Memory B cell (primary cell): Measurements from ENCODE around the gene FBXL16.
A peak's percentile ranks its signal among the peaks of the same experiment; 100 is the strongest.
"Not testable (repeated sequence)": the region's sequence is repeated elsewhere in the genome, so short reads cannot be mapped to it uniquely, and the experiment has no call there.

Experiments
- ATAC-seq: fragments of 150-1000 bp; cut with Tn5 transposase; 2 replicates; pipeline ENCODE4 v1.10.0; 2021; ENCODE audit warnings: low read depth, mild to moderate bottlenecking, moderate library complexity
- DNase-seq, 2 donors: peaks; one replicate each; pipeline ENCODE4 v3.0.0; 2022; ENCODE audit warnings: low spot score in 2 of 2
- H3K27ac Mint-ChIP-seq: one replicate; pipeline ENCODE4 v1.8.0; 2022; ENCODE audit warnings: mild to moderate bottlenecking, moderate library complexity, mixed read lengths
- H3K27me3 Mint-ChIP-seq: one replicate; pipeline ENCODE4 v1.8.0; 2022; ENCODE audit warnings: mixed read lengths
- H3K36me3 Mint-ChIP-seq: one replicate; pipeline ENCODE4 v1.8.0; 2022; ENCODE audit warnings: mild to moderate bottlenecking, mixed read lengths
- H3K4me1 Mint-ChIP-seq: one replicate; pipeline ENCODE4 v1.8.0; 2022; ENCODE audit warnings: mixed read lengths
- H3K4me3 Mint-ChIP-seq: one replicate; pipeline ENCODE4 v1.8.0; 2022; ENCODE audit warnings: mild to moderate bottlenecking, moderate library complexity, mixed read lengths
- H3K9me3 Mint-ChIP-seq: one replicate; pipeline ENCODE4 v1.8.0; 2022; ENCODE audit warnings: mixed read lengths

The FBXL16 gene

GRCh38 chr16:704047-704446 is 1.6 kb downstream of the FBXL16 start:
- Mint-ChIP-seq H3K27ac (no peak overlapping the region), H3K9me3 (no peaks in the 10 kb centered on the region), H3K36me3 (no peaks in the 10 kb centered on the region), H3K4me3 (no peak overlapping the region), H3K27me3 (peaks cover 25% of the 10 kb centered on the region), H3K4me1 (peaks cover 3% of the 10 kb centered on the region)
- DNase-seq: no peak
- no peak for ATAC-seq

GRCh38 chr16:703406-703805 is 2.2 kb downstream of the FBXL16 start:
- no peak for ATAC-seq
- Mint-ChIP-seq H3K27ac (no peak overlapping the region), H3K36me3 (no peaks in the 10 kb centered on the region), H3K4me3 (no peak overlapping the region), H3K27me3 (peaks cover 24% of the 10 kb centered on the region), H3K4me1 (peaks cover 3% of the 10 kb centered on the region), H3K9me3 (no peaks in the 10 kb centered on the region)
- no peak for DNase-seq

- H3K4me3 Mint-ChIP-seq: no peak overlapping the region
- no peaks in the 10 kb centered on the region for H3K9me3 Mint-ChIP-seq
- peaks cover 3% of the 10 kb centered on the region for H3K4me1 Mint-ChIP-seq
- no peaks in the 10 kb centered on the region for H3K36me3 Mint-ChIP-seq
- peaks cover 16% of the 10 kb centered on the region for H3K27me3 Mint-ChIP-seq
- H3K27ac Mint-ChIP-seq: no peak overlapping the region
- ATAC-seq (no peak), DNase-seq (no peak)
Measured at GRCh38 chr16:702341-702740, 3.3 kb downstream of the FBXL16 start.

GRCh38 chr16:700684-701584 is 4.7 kb downstream of the FBXL16 start:
- Mint-ChIP-seq H3K27me3 (peaks cover 18% of the 10 kb centered on the region), H3K4me3 (no peak overlapping the region), H3K27ac (no peak overlapping the region), H3K36me3 (no peaks in the 10 kb centered on the region), H3K9me3 (no peaks in the 10 kb centered on the region), H3K4me1 (peaks cover under 1% of the 10 kb centered on the region)
- DNase-seq (no peak), ATAC-seq (peak; percentile 64)

- ATAC-seq: no peak
- H3K36me3 Mint-ChIP-seq: no peaks in the 10 kb centered on the region
- H3K27me3 Mint-ChIP-seq: peaks cover 16% of the 10 kb centered on the region
- H3K4me1 Mint-ChIP-seq: peaks cover 10% of the 10 kb centered on the region
- no peak for DNase-seq
- no peaks in the 10 kb centered on the region for H3K9me3 Mint-ChIP-seq
- peak overlapping the region; percentile 11 for H3K4me3 Mint-ChIP-seq
- H3K27ac Mint-ChIP-seq: no peak overlapping the region
Measured at GRCh38 chr16:698911-699671, 6.5 kb downstream of the FBXL16 start.

- DNase-seq: no peak
- H3K27me3 Mint-ChIP-seq: peaks cover 6% of the 10 kb centered on the region
- ATAC-seq: peak; percentile 72
- no peaks in the 10 kb centered on the region for H3K9me3 Mint-ChIP-seq
- H3K4me3 Mint-ChIP-seq: peak overlapping the region; percentile 78
- H3K4me1 Mint-ChIP-seq: peaks cover 18% of the 10 kb centered on the region
- H3K36me3 Mint-ChIP-seq: no peaks in the 10 kb centered on the region
- no peak overlapping the region for H3K27ac Mint-ChIP-seq
Measured at GRCh38 chr16:695355-696089, 10.1 kb downstream of the FBXL16 start.

- no peak for DNase-seq
- ATAC-seq: no peak
- peaks cover 6% of the 10 kb centered on the region for H3K27me3 Mint-ChIP-seq
- H3K9me3 Mint-ChIP-seq: no peaks in the 10 kb centered on the region
- H3K4me1 Mint-ChIP-seq: peaks cover 21% of the 10 kb centered on the region
- H3K27ac Mint-ChIP-seq: no peak overlapping the region
- H3K36me3 Mint-ChIP-seq: no peaks in the 10 kb centered on the region
- peak overlapping the region; percentile 47 for H3K4me3 Mint-ChIP-seq
Measured at GRCh38 chr16:694863-695354, 10.7 kb downstream of the FBXL16 start.

- ATAC-seq (no peak), DNase-seq (no peak)
- Mint-ChIP-seq H3K4me3 (peak overlapping the region; percentile 74), H3K27me3 (peaks cover 6% of the 10 kb centered on the region), H3K4me1 (peaks cover 25% of the 10 kb centered on the region), H3K27ac (no peak overlapping the region), H3K9me3 (no peaks in the 10 kb centered on the region), H3K36me3 (no peaks in the 10 kb centered on the region)
Measured at GRCh38 chr16:694187-694862, 11.3 kb downstream of the FBXL16 start.

GRCh38 chr16:693766-694165 is 11.8 kb downstream of the FBXL16 start:
- no peaks in the 10 kb centered on the region for H3K36me3 Mint-ChIP-seq
- H3K4me1 Mint-ChIP-seq: peaks cover 28% of the 10 kb centered on the region
- no peaks in the 10 kb centered on the region for H3K9me3 Mint-ChIP-seq
- ATAC-seq (peak; percentile 47), DNase-seq (no peak)
- H3K27me3 Mint-ChIP-seq: peaks cover 6% of the 10 kb centered on the region
- H3K27ac Mint-ChIP-seq: no peak overlapping the region
- H3K4me3 Mint-ChIP-seq: peak overlapping the region; percentile 80

- H3K9me3 Mint-ChIP-seq: no peaks in the 10 kb centered on the region
- H3K27me3 Mint-ChIP-seq: peaks cover 6% of the 10 kb centered on the region
- no peaks in the 10 kb centered on the region for H3K36me3 Mint-ChIP-seq
- ATAC-seq: no peak
- H3K4me3 Mint-ChIP-seq: peak overlapping the region; percentile 80
- peaks cover 29% of the 10 kb centered on the region for H3K4me1 Mint-ChIP-seq
- no peak for DNase-seq
- H3K27ac Mint-ChIP-seq: no peak overlapping the region
Measured at GRCh38 chr16:693364-693763, 12.2 kb downstream of the FBXL16 start.

GRCh38 chr16:692356-693108 is 13.1 kb downstream of the FBXL16 start:
- ATAC-seq (no peak), DNase-seq (no peak)
- H3K27me3 Mint-ChIP-seq: peaks cover 6% of the 10 kb centered on the region
- peaks cover 29% of the 10 kb centered on the region for H3K4me1 Mint-ChIP-seq
- no peak overlapping the region for H3K27ac Mint-ChIP-seq
- H3K4me3 Mint-ChIP-seq: peak overlapping the region; percentile 18
- no peaks in the 10 kb centered on the region for H3K36me3 Mint-ChIP-seq
- H3K9me3 Mint-ChIP-seq: no peaks in the 10 kb centered on the region

GRCh38 chr16:691242-691641 is 14.4 kb downstream of the FBXL16 start:
- not testable (repeated sequence) for H3K27me3 Mint-ChIP-seq, H3K36me3 Mint-ChIP-seq, H3K27ac Mint-ChIP-seq, DNase-seq, H3K9me3 Mint-ChIP-seq, ATAC-seq
- Mint-ChIP-seq H3K4me3 (peak overlapping the region; percentile 68), H3K4me1 (peaks cover 29% of the 10 kb centered on the region)
